ENCODE data around the gene ERICH4.

DNA sequence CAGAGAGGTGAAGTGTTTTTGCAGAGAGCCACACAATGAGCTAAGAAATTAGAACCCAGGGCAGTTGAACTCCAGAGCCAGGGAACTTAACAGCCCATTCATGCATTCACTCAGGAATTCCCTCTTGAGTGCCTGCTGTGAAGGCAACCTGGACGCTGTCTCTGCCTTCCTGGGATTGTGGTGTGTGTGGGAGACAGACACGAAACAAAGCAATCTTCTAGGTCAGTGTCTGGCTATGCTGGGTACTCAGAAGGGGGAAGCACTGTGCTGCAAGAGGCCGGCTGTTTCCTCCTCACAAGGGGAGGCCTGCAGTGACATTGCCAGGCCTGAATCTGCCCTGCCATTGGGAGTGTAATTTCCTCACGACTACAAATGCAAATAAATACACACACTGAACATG, 35.7 kb upstream of the ERICH4 start:
- no peak for TF ChIP-seq EZH2 (IDR thresholded peaks at IDR 0.05; ENCODE audit: borderline replicate concordance, low read length)
- TF ChIP-seq, protein P1, sequence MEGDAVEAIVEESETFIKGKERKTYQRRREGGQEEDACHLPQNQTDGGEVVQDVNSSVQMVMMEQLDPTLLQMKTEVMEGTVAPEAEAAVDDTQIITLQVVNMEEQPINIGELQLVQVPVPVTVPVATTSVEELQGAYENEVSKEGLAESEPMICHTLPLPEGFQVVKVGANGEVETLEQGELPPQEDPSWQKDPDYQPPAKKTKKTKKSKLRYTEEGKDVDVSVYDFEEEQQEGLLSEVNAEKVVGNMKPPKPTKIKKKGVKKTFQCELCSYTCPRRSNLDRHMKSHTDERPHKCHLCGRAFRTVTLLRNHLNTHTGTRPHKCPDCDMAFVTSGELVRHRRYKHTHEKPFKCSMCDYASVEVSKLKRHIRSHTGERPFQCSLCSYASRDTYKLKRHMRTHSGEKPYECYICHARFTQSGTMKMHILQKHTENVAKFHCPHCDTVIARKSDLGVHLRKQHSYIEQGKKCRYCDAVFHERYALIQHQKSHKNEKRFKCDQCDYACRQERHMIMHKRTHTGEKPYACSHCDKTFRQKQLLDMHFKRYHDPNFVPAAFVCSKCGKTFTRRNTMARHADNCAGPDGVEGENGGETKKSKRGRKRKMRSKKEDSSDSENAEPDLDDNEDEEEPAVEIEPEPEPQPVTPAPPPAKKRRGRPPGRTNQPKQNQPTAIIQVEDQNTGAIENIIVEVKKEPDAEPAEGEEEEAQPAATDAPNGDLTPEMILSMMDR (IDR thresholded peaks at IDR 0.05; ENCODE audit: low read length): no peak
